HT1080 (cell line): ENCODE results near the gene KDM4B. TPM values are rescaled to one million over a fixed set of nuclear protein-coding genes. Genes with fewer than 3 reads are reported as not detected.

Source experiments
- DNase-seq: peaks from one replicate; pipeline ENCODE4 v3.0.0-alpha.2; 2015; ENCODE audit warnings: low read depth
- total RNA-seq: library from RNA; depleted of rRNA; stranded (reverse); fragments of >200 nt; shearing (Covaris generic); gene quantifications from 2 replicates; pipeline ENCODE4 v1.2.3, GENCODE V29; 2014

The KDM4B gene
- total RNA-seq, 1 experiment from 2014 or later = 3.1 TPM

DNA sequence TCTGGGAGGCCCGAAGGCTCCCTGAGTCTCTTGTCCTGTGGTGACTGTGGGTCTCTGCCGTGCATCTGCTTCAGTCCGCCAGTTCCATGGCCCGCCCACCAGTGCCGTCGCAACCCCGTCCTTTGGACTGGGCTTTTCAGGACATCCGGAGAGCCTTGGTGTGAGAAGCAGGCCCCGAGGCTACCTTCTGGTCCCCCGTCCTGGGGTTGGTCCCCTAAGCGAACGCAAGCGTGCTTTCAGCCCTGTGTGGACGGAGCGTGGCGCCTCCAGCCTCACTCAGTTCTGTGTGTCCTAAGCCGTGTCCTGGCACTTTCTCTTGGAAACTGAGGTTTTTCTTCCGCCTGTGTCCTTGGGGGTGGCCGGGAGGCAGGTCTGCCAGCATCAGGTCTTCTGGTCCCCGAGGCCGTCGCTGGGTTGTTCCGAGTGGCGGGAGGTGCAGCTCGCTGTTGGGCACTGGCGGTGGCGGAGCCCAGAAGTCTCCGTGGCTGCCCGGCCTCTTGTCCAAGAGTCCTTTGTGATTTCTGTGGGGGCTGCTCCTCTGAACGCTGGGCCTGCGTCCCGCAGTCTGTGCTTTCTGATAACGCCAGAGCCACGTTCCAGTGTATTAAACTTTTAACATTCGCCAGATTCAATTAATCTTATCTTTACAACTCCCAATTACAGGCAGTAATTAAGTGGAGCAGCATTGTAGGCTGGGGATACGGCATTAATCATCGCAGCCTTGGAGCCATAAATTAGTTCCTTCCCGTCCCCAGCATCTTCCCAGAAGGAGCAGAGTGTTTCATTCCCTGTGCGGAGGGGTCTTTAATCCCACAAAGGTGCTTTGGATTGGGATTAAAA is 99.5 kb downstream of the KDM4B start:
- DNase-seq = no peak

DNA sequence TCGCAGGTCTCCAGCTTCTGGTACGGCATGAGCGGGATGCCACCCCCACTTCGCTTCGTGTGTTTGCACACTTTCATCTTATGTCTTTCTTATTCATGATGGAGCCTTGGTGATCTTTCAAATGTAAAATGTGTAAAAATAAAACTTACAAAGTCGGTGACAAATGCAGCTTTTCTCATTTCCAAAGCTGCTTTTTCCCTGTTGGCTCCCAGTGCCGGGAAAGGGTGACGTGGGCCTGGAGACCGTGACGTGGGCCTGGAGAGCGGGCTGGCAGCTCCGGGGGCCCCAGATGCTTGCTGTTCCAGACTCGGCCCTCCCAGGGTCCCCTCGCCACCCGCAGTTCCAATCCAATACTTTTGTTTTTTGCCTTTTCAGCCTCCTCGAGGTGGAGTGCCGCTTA is 101.4 kb downstream of the KDM4B start:
- no peak for DNase-seq

GRCh38 chr19:5070930-5071329 is 102.0 kb downstream of the KDM4B start:
- no peak for DNase-seq

- DNase-seq = no peak
These were observed 102.7 kb downstream of the KDM4B start for GRCh38 chr19:5071579-5071978.

DNA sequence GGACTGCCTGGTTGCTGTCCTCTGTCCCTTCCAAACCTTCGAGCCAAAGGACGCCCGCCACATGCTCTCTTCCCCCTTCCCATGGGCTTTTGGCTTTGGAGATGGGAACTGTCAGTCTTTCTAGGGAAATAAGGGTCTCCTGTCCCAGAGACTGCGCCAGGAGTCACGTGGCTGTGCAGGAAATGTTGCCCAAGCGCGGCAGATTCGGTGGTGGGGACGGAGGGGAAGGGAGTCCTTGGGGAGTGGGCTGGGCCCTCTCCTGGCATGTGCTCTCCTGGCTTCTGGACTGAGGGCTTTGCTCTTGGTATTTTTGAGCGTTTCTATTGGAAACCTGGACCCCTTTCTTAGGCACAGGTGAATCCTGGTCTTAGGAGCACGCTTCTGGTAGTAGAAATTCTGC is 103.2 kb downstream of the KDM4B start:
- no peak for DNase-seq

DNA sequence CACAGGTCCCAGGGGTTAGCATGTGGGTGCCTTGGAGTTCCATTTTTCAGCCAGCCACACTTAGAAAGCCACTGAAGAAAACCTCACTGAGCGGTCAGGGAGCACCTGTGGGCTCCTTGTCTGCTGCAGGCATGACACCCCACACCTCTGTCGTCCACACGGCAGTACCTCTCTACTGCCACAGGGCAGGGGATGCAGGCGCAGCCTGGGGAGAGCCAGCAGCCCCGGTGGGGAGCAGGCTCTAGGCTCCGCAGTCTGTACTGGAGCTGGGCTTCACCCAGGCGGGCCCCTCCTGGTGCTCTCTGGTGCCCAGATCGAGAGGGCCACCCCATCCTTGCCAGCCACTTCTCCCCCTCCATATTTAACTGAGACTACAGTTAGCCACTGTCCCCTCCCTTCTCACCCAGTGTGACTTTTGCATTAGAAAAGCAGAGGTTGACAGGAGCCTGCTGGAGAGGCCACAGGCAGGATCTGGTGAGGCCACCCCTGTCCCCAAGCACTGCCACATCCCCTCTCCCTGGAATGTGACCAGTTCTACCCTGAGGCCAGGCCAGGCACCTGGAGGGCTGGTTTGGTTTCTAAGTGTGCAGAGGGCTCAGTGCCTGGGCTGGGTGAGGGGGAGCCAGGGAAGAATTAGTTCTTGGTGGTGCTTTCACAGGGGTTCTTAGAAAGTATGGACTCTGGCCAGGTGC is 104.4 kb downstream of the KDM4B start:
- DNase-seq = no peak

DNA sequence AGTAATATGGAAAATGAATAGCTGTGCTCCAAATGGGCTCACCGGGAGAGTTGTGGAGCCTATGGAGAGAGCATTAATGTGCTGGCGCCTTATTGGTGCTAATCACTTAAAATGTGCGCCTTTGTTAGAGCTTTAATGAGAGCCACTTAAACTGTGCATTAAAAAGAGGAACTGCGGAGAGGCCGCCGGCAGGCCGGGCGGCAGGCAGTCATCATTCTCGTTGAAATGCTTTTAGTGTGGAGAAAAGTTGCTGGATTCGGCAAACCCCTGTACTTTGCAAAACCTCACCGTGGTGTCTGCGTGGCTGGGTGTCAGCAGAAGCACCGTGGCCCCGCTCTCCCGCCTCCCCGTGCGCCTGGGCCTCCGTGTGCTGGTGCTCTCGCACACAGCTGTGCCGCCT is 105.5 kb downstream of the KDM4B start:
- DNase-seq = no peak

- DNase-seq = no peak
These were observed 106.0 kb downstream of the KDM4B start for GRCh38 chr19:5074830-5075394.

- DNase-seq = no peak
These were observed 106.7 kb downstream of the KDM4B start for GRCh38 chr19:5075597-5075996.

DNA sequence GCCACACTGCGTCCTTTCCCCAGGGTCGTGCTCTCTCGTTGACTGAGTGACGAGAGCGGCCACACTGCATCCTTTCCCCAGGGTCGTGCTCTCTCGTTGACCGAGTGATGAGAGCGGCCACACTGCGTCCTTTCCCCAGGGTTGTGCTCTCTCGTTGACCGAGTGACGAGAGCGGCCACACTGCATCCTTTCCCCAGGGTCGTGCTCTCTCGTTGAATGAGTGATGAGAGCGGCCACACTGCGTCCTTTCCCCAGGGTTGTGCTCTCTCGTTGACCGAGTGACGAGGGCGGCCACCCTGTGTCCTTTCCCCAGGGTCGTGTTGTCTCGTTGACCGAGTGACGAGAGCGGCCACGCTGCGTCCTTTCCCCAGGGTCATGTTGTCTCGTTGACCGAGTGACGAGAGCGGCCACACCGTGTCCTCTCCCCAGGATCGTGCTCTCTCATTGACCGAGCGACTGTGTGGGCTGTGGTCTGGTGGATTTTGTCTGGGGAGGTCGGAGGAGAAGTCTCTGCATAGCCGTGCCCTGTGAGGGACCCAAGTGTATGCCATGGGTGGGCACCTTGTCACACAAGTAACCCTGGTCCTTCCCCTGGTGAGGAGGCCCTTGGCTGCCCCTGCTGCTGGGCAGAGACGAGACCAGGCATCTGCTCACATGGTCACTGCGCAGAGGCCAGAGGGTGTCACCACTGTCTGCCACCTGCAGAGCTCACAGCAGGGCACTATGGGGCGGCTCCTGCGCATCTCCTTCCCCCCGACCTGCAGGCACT is 107.7 kb downstream of the KDM4B start:
- DNase-seq = no peak

GRCh38 chr19:5077209-5077515 is 108.2 kb downstream of the KDM4B start:
- no peak for DNase-seq

DNA sequence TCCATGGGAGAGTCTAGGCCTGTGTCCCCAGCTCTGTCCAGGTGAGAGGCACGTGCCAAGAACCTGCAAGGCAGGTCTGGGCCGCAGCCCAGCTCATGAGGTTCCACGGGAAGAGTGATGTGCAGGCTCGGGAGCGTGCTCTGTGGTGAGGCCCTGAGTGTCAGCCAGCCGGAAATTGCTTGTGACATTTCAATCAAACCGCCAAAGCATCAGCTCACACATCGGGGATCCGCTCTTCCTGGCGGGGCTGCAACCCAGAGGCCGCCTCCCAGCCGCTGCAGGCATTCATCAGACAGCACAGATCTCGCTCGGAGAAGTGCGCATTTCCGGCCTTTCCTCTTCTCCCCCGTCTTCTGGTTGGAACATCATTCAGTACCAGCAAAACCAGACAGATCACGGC is 109.3 kb downstream of the KDM4B start:
- no peak for DNase-seq

- no peak for DNase-seq
These were observed 109.8 kb downstream of the KDM4B start for GRCh38 chr19:5078666-5079065.

DNA sequence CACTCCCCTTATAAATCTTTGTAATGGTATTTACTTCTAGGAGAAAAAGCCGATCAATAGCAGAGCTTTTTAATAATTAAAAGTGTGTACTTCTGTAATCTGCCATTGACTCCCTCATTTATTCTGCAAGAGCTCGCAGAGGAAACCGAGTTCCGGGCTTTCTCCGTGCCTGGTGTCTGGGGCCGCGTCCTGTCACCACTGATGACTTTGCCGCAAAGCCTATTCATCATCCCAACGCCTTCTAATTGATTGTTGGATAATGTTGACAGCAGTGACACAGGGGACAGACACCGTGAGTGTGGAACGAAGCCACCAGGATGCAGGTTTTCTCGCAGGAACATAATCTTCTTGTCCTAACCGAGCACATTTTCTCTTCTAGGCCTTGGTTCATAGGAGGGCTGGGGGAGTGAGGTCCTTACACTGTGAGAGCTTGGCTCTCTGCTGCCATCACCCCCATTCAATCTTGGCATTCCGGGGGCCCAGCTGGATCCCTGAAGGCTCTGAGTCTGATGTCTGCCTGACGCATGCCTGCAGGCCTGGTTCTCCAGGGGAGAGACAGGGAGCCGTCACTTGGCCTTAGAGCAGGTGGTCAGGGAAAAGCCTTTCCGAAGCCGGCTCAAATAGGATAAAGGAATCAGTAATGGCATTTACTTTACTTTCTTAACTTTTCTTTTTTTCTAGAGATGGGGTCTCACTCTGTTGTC is 110.3 kb downstream of the KDM4B start:
- DNase-seq = no peak

GRCh38 chr19:5080030-5080654 is 111.2 kb downstream of the KDM4B start:
- DNase-seq = no peak

GRCh38 chr19:5080809-5081208 is 111.9 kb downstream of the KDM4B start:
- DNase-seq = no peak

GRCh38 chr19:5081443-5082161 is 112.7 kb downstream of the KDM4B start:
- no peak for DNase-seq

DNA sequence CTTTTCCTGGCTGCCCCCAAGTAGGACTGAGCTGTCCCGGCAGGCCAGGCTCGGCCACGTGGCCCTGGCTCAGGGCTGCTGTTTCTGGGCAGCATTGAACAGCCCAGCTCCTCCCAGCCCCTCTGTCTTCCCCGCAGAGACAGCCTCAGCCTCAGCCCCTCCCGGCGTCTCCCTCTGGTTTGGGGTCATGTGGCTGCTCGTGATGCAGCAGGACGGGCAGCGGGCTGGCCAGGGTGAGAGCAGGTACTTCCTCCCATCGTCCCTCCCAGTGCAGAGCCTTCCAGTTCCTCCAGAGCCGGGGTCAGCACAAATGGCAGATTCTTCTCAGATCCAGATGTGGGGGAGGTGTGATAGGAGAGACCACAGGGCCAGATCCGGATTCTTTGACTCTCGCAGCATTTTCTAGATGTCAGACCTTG is 114.6 kb downstream of the KDM4B start:
- no peak for DNase-seq

- DNase-seq = no peak
These were observed 116.7 kb downstream of the KDM4B start for GRCh38 chr19:5085566-5085965.

- no peak for DNase-seq
These were observed 117.3 kb downstream of the KDM4B start for GRCh38 chr19:5086230-5086629.
